H1 (cell line): ENCODE data around the gene ITPR3. TPM values are rescaled to one million over a fixed set of nuclear protein-coding genes. Genes with fewer than 3 reads are reported as not detected.

Experiments used
- CTCF ChIA-PET: fragments of 300-600 bp; sonication (Branson Sonifier 250); formaldehyde crosslinking; loops from one replicate; lab custom pipeline; 2021; ENCODE audit not compliant: partially characterized antibody; lab: Charles Lee
- POLR2A ChIA-PET: fragments of 300-600 bp; sonication (Branson Sonifier 250); formaldehyde crosslinking; loops from one replicate; lab custom pipeline; 2021; ENCODE audit warnings: inconsistent platforms; ENCODE audit not compliant: partially characterized antibody; lab: Charles Lee
- DNase-seq, 2 experiments: peaks; one replicate each; pipeline versions ENCODE4 v3.0.0 to v3.0.0-alpha.2; 2010 to 2022; ENCODE audit warnings: low spot score in 2 of 2, low read depth in 1 of 2, mixed read lengths in 1 of 2
- FAIRE-seq: peaks from 2 replicates; lab custom pipeline; 2011; peaks lifted over from hg19 to GRCh38; lab: Jason Lieb, UNC
- H2AFZ ChIP-seq: 2 replicates; pipeline ENCODE4 v1.8.1; 2012; ENCODE audit warnings: low read length, inconsistent platforms
- H2AK5ac ChIP-seq: 2 replicates; pipeline ENCODE4 v1.6.1; 2013; ENCODE audit warnings: low read depth, low read length
- H2BK120ac ChIP-seq: replicated peaks from 2 replicates; pipeline ENCODE3; 2013; ENCODE audit warnings: low read depth, low read length, inconsistent platforms
- H2BK12ac ChIP-seq: 2 replicates; pipeline ENCODE4 v1.6.1; 2013; ENCODE audit warnings: low read depth, low read length
- H2BK15ac ChIP-seq: 2 replicates; pipeline ENCODE4 v1.6.1; 2013; ENCODE audit warnings: low read length
- H2BK20ac ChIP-seq: 2 replicates; pipeline ENCODE4 v1.6.1; 2013; ENCODE audit warnings: low read length
- H2BK5ac ChIP-seq: 2 replicates; pipeline ENCODE4 v1.6.1; 2013; ENCODE audit warnings: low read depth, low read length
- H3K14ac ChIP-seq: 2 replicates; pipeline ENCODE4 v1.6.1; 2013; ENCODE audit warnings: inconsistent platforms; ENCODE audit not compliant: insufficient read length
- H3K18ac ChIP-seq: 2 replicates; pipeline ENCODE4 v1.6.1; 2013; ENCODE audit warnings: low read length; ENCODE audit errors: extremely low read depth
- H3K23ac ChIP-seq: 2 replicates; pipeline ENCODE4 v1.6.1; 2013; ENCODE audit warnings: inconsistent platforms; ENCODE audit not compliant: insufficient read length
- H3K23me2 ChIP-seq: 2 replicates; pipeline ENCODE4 v1.6.1; 2013; ENCODE audit warnings: low read depth, low read length
- H3K27ac ChIP-seq: 2 replicates; pipeline ENCODE4 v1.6.1; 2011; ENCODE audit warnings: low read depth, low read length, inconsistent platforms
- H3K27me3 ChIP-seq, 4 experiments: replicated peaks in 1 of 4; 1 replicate in 1 of 4; 2 replicates in 3 of 4; pipeline versions ENCODE4 v1.6.1 to v1.8.1; 2011 to 2013; ENCODE audit warnings: low read length in 3 of 4, mild to moderate bottlenecking in 3 of 4, inconsistent platforms in 2 of 4, mixed read lengths in 2 of 4, moderate library complexity in 1 of 4; ENCODE audit not compliant: control insufficient read depth in 3 of 4, insufficient read depth in 3 of 4; ENCODE audit errors: extremely low read depth in 1 of 4
- H3K36me3 ChIP-seq, 4 experiments: 2 replicates each; pipeline versions ENCODE4 v1.6.1 to v1.8.1; 2011 to 2013; ENCODE audit warnings: mild to moderate bottlenecking in 4 of 4, low read length in 3 of 4, moderate library complexity in 2 of 4, control low read depth in 1 of 4, inconsistent platforms in 1 of 4; ENCODE audit not compliant: insufficient read depth in 4 of 4, control insufficient read depth in 2 of 4
- H3K4ac ChIP-seq: replicated peaks from 2 replicates; pipeline ENCODE3; 2013; ENCODE audit warnings: low read length, low read depth, mixed read lengths, inconsistent platforms; ENCODE audit not compliant: insufficient read length
- H3K4me1 ChIP-seq, 4 experiments: replicated peaks in 1 of 4; 1 replicate in 1 of 4; 2 replicates in 3 of 4; pipeline versions ENCODE4 v1.6.1 to v1.8.1; 2011 to 2013; ENCODE audit warnings: low read length in 3 of 4, inconsistent platforms in 2 of 4, mixed read lengths in 1 of 4; ENCODE audit not compliant: insufficient read depth in 4 of 4, control insufficient read depth in 3 of 4
- H3K4me2 ChIP-seq, 2 experiments: 2 replicates each; pipeline versions ENCODE4 v1.6.1 to v1.8.1; 2011 to 2013; ENCODE audit warnings: low read depth in 2 of 2, low read length in 2 of 2, control low read depth in 1 of 2, inconsistent platforms in 1 of 2, mild to moderate bottlenecking in 1 of 2; ENCODE audit not compliant: insufficient read depth in 1 of 2
- H3K4me3 ChIP-seq, 4 experiments: fragments of 200-600, 300-600 bp in 1 of 4; sonication (generic), shearing (Covaris generic), sonication (Bioruptor Twin) in 1 of 4; 2 replicates each; pipeline versions ENCODE4 v1.5.1 to v1.8.1; 2011 to 2016; ENCODE audit warnings: low read length in 4 of 4, low read depth in 3 of 4, control low read depth in 2 of 4, inconsistent platforms in 2 of 4, mild to moderate bottlenecking in 2 of 4, mixed read lengths in 1 of 4, moderate library complexity in 1 of 4; ENCODE audit not compliant: insufficient read depth in 2 of 4; ENCODE audit errors: extremely low read depth in 1 of 4
- H3K56ac ChIP-seq: replicated peaks from 2 replicates; pipeline ENCODE3; 2013; ENCODE audit warnings: low read depth, mild to moderate bottlenecking, mixed read lengths, low read length, inconsistent platforms; ENCODE audit not compliant: insufficient read length
- H3K79me1 ChIP-seq: 2 replicates; pipeline ENCODE4 v1.6.1; 2013; ENCODE audit warnings: low read depth, low read length, control low read depth
- H3K79me2 ChIP-seq, 2 experiments: 2 replicates each; pipeline versions ENCODE4 v1.6.1 to v1.8.1; 2012 to 2013; ENCODE audit warnings: low read length in 2 of 2, mild to moderate bottlenecking in 2 of 2, inconsistent platforms in 1 of 2; ENCODE audit not compliant: insufficient read depth in 2 of 2, control insufficient read depth in 1 of 2
- H3K9ac ChIP-seq, 4 experiments: replicated peaks in 1 of 4; 1 replicate in 1 of 4; 2 replicates in 3 of 4; pipeline versions ENCODE4 v1.6.1 to v1.8.1; 2011 to 2013; ENCODE audit warnings: low read depth in 3 of 4, low read length in 3 of 4, control low read depth in 2 of 4, mild to moderate bottlenecking in 2 of 4, moderate library complexity in 2 of 4, inconsistent platforms in 1 of 4; ENCODE audit errors: extremely low read depth in 1 of 4
- H3K9me3 ChIP-seq, 2 experiments: 2 replicates each; pipeline versions ENCODE4 v1.6.1 to v1.8.1; 2012 to 2013; ENCODE audit warnings: mild to moderate bottlenecking in 2 of 2, moderate library complexity in 2 of 2, control low read depth in 1 of 2, inconsistent platforms in 1 of 2, low read depth in 1 of 2, low read length in 1 of 2, mixed read lengths in 1 of 2; ENCODE audit not compliant: insufficient read depth in 2 of 2
- H4K20me1 ChIP-seq, 2 experiments: replicated peaks in 1 of 2; 2 replicates each; pipeline versions ENCODE3 to v1.8.1; 2011 to 2013; ENCODE audit warnings: inconsistent platforms in 2 of 2, low read length in 2 of 2, mild to moderate bottlenecking in 1 of 2; ENCODE audit not compliant: insufficient read depth in 2 of 2, control insufficient read depth in 1 of 2
- H4K5ac ChIP-seq: 2 replicates; pipeline ENCODE4 v1.6.1; 2013; ENCODE audit warnings: low read length, low read depth, mixed read lengths, inconsistent platforms; ENCODE audit not compliant: insufficient read length
- H4K8ac ChIP-seq: 2 replicates; pipeline ENCODE4 v1.8.0; 2013; ENCODE audit warnings: mild to moderate bottlenecking, moderate library complexity, low read length, inconsistent platforms; ENCODE audit not compliant: insufficient read depth; ENCODE audit errors: extremely low read depth
- H4K91ac ChIP-seq: replicated peaks from 2 replicates; pipeline ENCODE3; 2013; ENCODE audit warnings: low read length, mixed read lengths, inconsistent platforms; ENCODE audit not compliant: insufficient read length
- CHD1 ChIP-seq: IDR thresholded peaks from 2 replicates; pipeline ENCODE4 v1.6.1; 2012; ENCODE audit warnings: low read depth, low read length, improper control_type of control experiment
- CREB1 ChIP-seq: IDR thresholded peaks from 2 replicates; pipeline ENCODE4 v1.6.1; 2012; ENCODE audit warnings: inconsistent platforms
- SP1 ChIP-seq: IDR thresholded peaks from 2 replicates; pipeline ENCODE4 v1.6.1; 2011; ENCODE audit warnings: low read depth, low read length
- SP2 ChIP-seq: IDR thresholded peaks from 2 replicates; pipeline ENCODE4 v1.6.1; 2012; ENCODE audit warnings: mild to moderate bottlenecking, low read length, inconsistent platforms
- USF2 ChIP-seq: IDR thresholded peaks from 2 replicates; pipeline ENCODE4 v1.6.1; 2011; ENCODE audit warnings: low read length, improper control_type of control experiment
- ZNF274 ChIP-seq: IDR thresholded peaks from 2 replicates; pipeline ENCODE4 v1.7.0; 2012; ENCODE audit warnings: low read length, borderline replicate concordance; ENCODE audit errors: extremely low read depth
- WGBS, 2 experiments: shearing (Covaris generic) in 1 of 2; methylation state at CpG; one replicate each; pipeline versions ENCODE4 v1.1.6 to v1.1.7; 2013 to 2015; ENCODE audit warnings: low lambda C conversion rate in 2 of 2, mixed read lengths in 2 of 2, inconsistent platforms in 1 of 2, low coverage in 1 of 2, missing lambda C conversion rate in 1 of 2; ENCODE audit not compliant: insufficient replicate concordance in 2 of 2, insufficient coverage in 1 of 2, insufficient read length in 1 of 2; ENCODE audit errors: extremely low coverage in 1 of 2, missing lambda C conversion rate in 1 of 2; 5-methylcytosine and 5-hydroxymethylcytosine counted together
- polyA plus RNA-seq, 7 experiments: library from polyadenylated mRNA; depleted of rRNA in 3 of 7; stranded (reverse) in 5 of 7; unstranded in 2 of 7; fragments of >200 nt in 5 of 7; fragments of 200-250 nt in 2 of 7; gene quantifications; 1 replicate in 5 of 7; 2 replicates in 1 of 7; 4 replicates in 1 of 7; pipeline versions ENCODE4 v1.2.1 to v1.2.3, GENCODE V29; 2011 to 2013; ENCODE audit warnings: missing spikeins in 2 of 7, mixed read lengths in 2 of 7
- total RNA-seq: library from RNA; stranded (reverse); fragmentation: NEBNext Ultra II Directional; extraction: Animal tissue kit (Norgen Biotek cat#: 25700); gene quantifications from 2 replicates; pipeline ENCODE4 v1.2.1, GENCODE V29; 2021

ITPR3 gene
- total and polyA plus RNA-seq, 2 of the 8 experiments (the other 6 are each of a cell fraction or from before 2014, with no cell fraction given): 29.1 to 45.7 TPM

GRCh38 chr6:33578588-33579011 lies 42.5 kb upstream of the ITPR3 start:
- no peak overlapping the region for H2BK15ac ChIP-seq
- H4K8ac ChIP-seq: no peak overlapping the region
- peaks cover 5% of the 10 kb centered on the region; the same call in 1 of the 2 replicates for H3K23me2 ChIP-seq
- TF ChIP-seq CHD1 (no peak), USF2 (no peak), SP1 (no peak), SP2 (no peak), ZNF274 (no peak), CREB1 (no peak)
- H2AK5ac ChIP-seq: no peak overlapping the region
- H3K4me2 ChIP-seq: peak overlapping the region; percentile 25 to 61
- POLR2A ChIA-PET: interaction anchor here (0.8 to 1.8 kb wide), 2 partner anchors 133 to 260 kb away, joined by 3 to 7 read pairs; partner anchors contain the start of gene UQCC2
- no peak overlapping the region for H4K91ac ChIP-seq
- no peak overlapping the region for H2BK120ac ChIP-seq
- no peaks in the 10 kb centered on the region for H3K27me3 ChIP-seq
- H3K56ac ChIP-seq: no peak overlapping the region
- FAIRE-seq (no peak), DNase-seq (no peak)
- H4K20me1 ChIP-seq: no peaks in the 10 kb centered on the region
- no peak overlapping the region for H3K4ac ChIP-seq
- peak overlapping the region in 2 of 4 experiments; percentile 94 to 95; a peak in 3 of 8 replicates for H3K4me3 ChIP-seq
- H3K14ac ChIP-seq: no peak overlapping the region
- CTCF ChIA-PET: interaction anchor here (1.4 to 4.9 kb wide), 5 partner anchors 10 to 122 kb away, joined by 3 to 21 read pairs (median 4); no protein-coding TSS in a partner anchor
- no peak overlapping the region for H3K27ac ChIP-seq
- no peak overlapping the region for H3K9ac ChIP-seq
- 98% methylated on average over 6 of the region's 9 CpGs; no CpG with 5 or more reads in 1 of the 2 experiments for WGBS, 2 experiments
- H3K36me3 ChIP-seq: peaks cover 4 to 25% (median 16%) of the 10 kb centered on the region in 4 experiments
- H3K79me2 ChIP-seq: peaks cover 0 to 19% of the 10 kb centered on the region in 2 experiments; a peak in 3 of 4 replicates
- no peak overlapping the region for H3K23ac ChIP-seq
- H3K18ac ChIP-seq: no peak overlapping the region
- H2BK12ac ChIP-seq: no peak overlapping the region
- no peaks in the 10 kb centered on the region for H3K9me3 ChIP-seq
- H2BK5ac ChIP-seq: no peak overlapping the region
- peaks cover 0 to 4% (median 4%) of the 10 kb centered on the region in 4 experiments; a peak in 6 of 7 replicates for H3K4me1 ChIP-seq
- no peak overlapping the region for H2AFZ ChIP-seq
- no peak overlapping the region for H4K5ac ChIP-seq
- H2BK20ac ChIP-seq: no peak overlapping the region
- peaks cover 5% of the 10 kb centered on the region; the same call in 1 of the 2 replicates for H3K79me1 ChIP-seq
